CD14-positive monocyte (primary cell): ENCODE data around the gene NYAP1. TPM values are rescaled to one million over a fixed set of nuclear protein-coding genes. Genes with fewer than 3 reads are reported as not detected.

Source experiments
- DNase-seq, 3 donors: peaks; one replicate each; pipeline ENCODE4 v3.0.0-alpha.2; 2011 to 2022
- H2AFZ ChIP-seq: 2 replicates; pipeline ENCODE4 v1.6.0; 2012; ENCODE audit warnings: mild to moderate bottlenecking, low read depth, low read length, inconsistent platforms; ENCODE audit not compliant: insufficient read depth, poor library complexity, severe bottlenecking
- H3K27ac ChIP-seq, 2 donors: 1 replicate in 1 of 2; 2 replicates in 1 of 2; pipeline ENCODE4 v1.5.1; 2012 to 2013; ENCODE audit warnings: low read length in 2 of 2, control low read depth in 1 of 2, inconsistent platforms in 1 of 2, low read depth in 1 of 2, mild to moderate bottlenecking in 1 of 2
- H3K27me3 ChIP-seq, 2 donors: one replicate each; pipeline versions ENCODE4 v1.6.0 to v1.6.1; 2011 to 2013; ENCODE audit warnings: low read length in 2 of 2; ENCODE audit not compliant: control insufficient read depth in 2 of 2, insufficient read depth in 2 of 2
- H3K36me3 ChIP-seq, 2 donors: replicated peaks in 1 of 2; 1 replicate in 1 of 2; 2 replicates in 1 of 2; pipeline versions ENCODE4 v1.5.1 to v1.6.1; 2012 to 2013; ENCODE audit warnings: low read length in 2 of 2, control low read depth in 1 of 2, inconsistent platforms in 1 of 2, mild to moderate bottlenecking in 1 of 2; ENCODE audit not compliant: insufficient read depth in 2 of 2, control insufficient read depth in 1 of 2
- H3K4me1 ChIP-seq, 2 donors: 1 replicate in 1 of 2; 2 replicates in 1 of 2; pipeline versions ENCODE4 v1.5.1 to v1.6.1; 2012 to 2013; ENCODE audit warnings: low read length in 2 of 2, control low read depth in 1 of 2, inconsistent platforms in 1 of 2, mild to moderate bottlenecking in 1 of 2, moderate library complexity in 1 of 2; ENCODE audit not compliant: insufficient read depth in 2 of 2, control insufficient read depth in 1 of 2
- H3K4me2 ChIP-seq: replicated peaks from 2 replicates; pipeline ENCODE3; 2012; ENCODE audit warnings: low read length, moderate library complexity, mild to moderate bottlenecking; ENCODE audit not compliant: poor library complexity, severe bottlenecking; ENCODE audit errors: extremely low read depth
- H3K4me3 ChIP-seq, 3 experiments: fragments of 200-600 bp in 1 of 3; sonication (generic) in 1 of 3; replicated peaks in 1 of 3; 1 replicate in 2 of 3; 2 replicates in 1 of 3; pipeline ENCODE4 v1.5.1; 2011 to 2013; ENCODE audit warnings: low read length in 3 of 3, mild to moderate bottlenecking in 3 of 3, control low read depth in 2 of 3, low read depth in 2 of 3, inconsistent platforms in 1 of 3, moderate library complexity in 1 of 3
- H3K79me2 ChIP-seq: 2 replicates; pipeline ENCODE4 v1.6.0; 2012; ENCODE audit warnings: mild to moderate bottlenecking, control low read depth, inconsistent platforms, low read length, moderate library complexity; ENCODE audit not compliant: insufficient read depth
- H3K9ac ChIP-seq: 2 replicates; pipeline ENCODE4 v1.6.0; 2017; ENCODE audit warnings: low read length, mild to moderate bottlenecking; ENCODE audit not compliant: insufficient read depth, poor library complexity, severe bottlenecking
- H3K9me3 ChIP-seq, 2 donors: replicated peaks in 1 of 2; 1 replicate in 1 of 2; 2 replicates in 1 of 2; pipeline versions ENCODE4 v1.5.1 to v1.6.1; 2012 to 2013; ENCODE audit warnings: low read length in 2 of 2, control low read depth in 1 of 2; ENCODE audit not compliant: control insufficient read depth in 1 of 2, insufficient read depth in 1 of 2
- H4K20me1 ChIP-seq: 2 replicates; pipeline ENCODE4 v1.6.0; 2012; ENCODE audit warnings: mild to moderate bottlenecking, low read length, control low read depth, moderate library complexity; ENCODE audit not compliant: insufficient read depth
- H3K27ac Mint-ChIP-seq, 7 donors: one replicate each; pipeline ENCODE4 v1.8.0; 2020; ENCODE audit warnings: mild to moderate bottlenecking in 7 of 7, mixed read lengths in 7 of 7, moderate library complexity in 6 of 7, inconsistent platforms in 2 of 7
- H3K27me3 Mint-ChIP-seq, 3 donors: one replicate each; pipeline ENCODE4 v1.8.0; 2021 to 2022; ENCODE audit warnings: low read depth in 3 of 3, mild to moderate bottlenecking in 3 of 3, mixed read lengths in 3 of 3, moderate library complexity in 3 of 3, inconsistent platforms in 1 of 3
- H3K36me3 Mint-ChIP-seq, 2 donors: one replicate each; pipeline ENCODE4 v1.8.0; 2020; ENCODE audit warnings: mixed read lengths in 2 of 2, inconsistent platforms in 1 of 2, mild to moderate bottlenecking in 1 of 2
- H3K4me1 Mint-ChIP-seq: one replicate; pipeline ENCODE4 v1.8.0; 2020; ENCODE audit warnings: mild to moderate bottlenecking, mixed read lengths
- H3K4me3 Mint-ChIP-seq, 2 donors: one replicate each; pipeline ENCODE4 v1.8.0; 2020; ENCODE audit warnings: mild to moderate bottlenecking in 2 of 2, mixed read lengths in 2 of 2, moderate library complexity in 1 of 2
- H3K9me3 Mint-ChIP-seq, 7 donors: one replicate each; pipeline ENCODE4 v1.8.0; 2020 to 2022; ENCODE audit warnings: mixed read lengths in 7 of 7, mild to moderate bottlenecking in 6 of 7, moderate library complexity in 6 of 7, inconsistent platforms in 2 of 7
- WGBS: methylation state at CpG from one replicate; pipeline ENCODE4 v1.1.5; 2013; ENCODE audit warnings: missing lambda C conversion rate; ENCODE audit not compliant: insufficient coverage; 5-methylcytosine and 5-hydroxymethylcytosine counted together
- intact Hi-C, 2 donors: fragments of 100-400 bp; cut with micrococcal nuclease; formaldehyde crosslinking; loops; one replicate each; pipeline versions ENCODE4 v1.15.0 to v1.15.1; 2023
- polyA plus RNA-seq, 3 donors: library from polyadenylated mRNA; depleted of rRNA in 1 of 3; unstranded in 2 of 3; stranded (reverse) in 1 of 3; fragments of 300-500 nt in 2 of 3; fragments of >200 nt in 1 of 3; fragmentation: Illumina TruSeq in 2 of 3; gene quantifications; 1 replicate in 2 of 3; 2 replicates in 1 of 3; pipeline ENCODE4 v1.2.3, GENCODE V29; 2012 to 2021
- TF ChIP-seq, protein P1 (sequence below): fragments of 200-600 bp; IDR thresholded peaks from one replicate; pipeline ENCODE4 v1.8.0; 2022; ENCODE audit warnings: antibody characterized with exemption, mild to moderate bottlenecking

Gene NYAP1
- polyA plus RNA-seq, 3 donors, result not detected

- H3K9ac ChIP-seq, result no peak overlapping the region
- TF ChIP-seq, protein P1, sequence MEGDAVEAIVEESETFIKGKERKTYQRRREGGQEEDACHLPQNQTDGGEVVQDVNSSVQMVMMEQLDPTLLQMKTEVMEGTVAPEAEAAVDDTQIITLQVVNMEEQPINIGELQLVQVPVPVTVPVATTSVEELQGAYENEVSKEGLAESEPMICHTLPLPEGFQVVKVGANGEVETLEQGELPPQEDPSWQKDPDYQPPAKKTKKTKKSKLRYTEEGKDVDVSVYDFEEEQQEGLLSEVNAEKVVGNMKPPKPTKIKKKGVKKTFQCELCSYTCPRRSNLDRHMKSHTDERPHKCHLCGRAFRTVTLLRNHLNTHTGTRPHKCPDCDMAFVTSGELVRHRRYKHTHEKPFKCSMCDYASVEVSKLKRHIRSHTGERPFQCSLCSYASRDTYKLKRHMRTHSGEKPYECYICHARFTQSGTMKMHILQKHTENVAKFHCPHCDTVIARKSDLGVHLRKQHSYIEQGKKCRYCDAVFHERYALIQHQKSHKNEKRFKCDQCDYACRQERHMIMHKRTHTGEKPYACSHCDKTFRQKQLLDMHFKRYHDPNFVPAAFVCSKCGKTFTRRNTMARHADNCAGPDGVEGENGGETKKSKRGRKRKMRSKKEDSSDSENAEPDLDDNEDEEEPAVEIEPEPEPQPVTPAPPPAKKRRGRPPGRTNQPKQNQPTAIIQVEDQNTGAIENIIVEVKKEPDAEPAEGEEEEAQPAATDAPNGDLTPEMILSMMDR, result no peak
- no peak for DNase-seq
- H4K20me1 ChIP-seq, result no peaks in the 10 kb centered on the region
- H3K4me2 ChIP-seq, result peak overlapping the region; percentile 56
- Mint-ChIP-seq H3K4me1 (peaks cover 13% of the 10 kb centered on the region), H3K4me3 (peak overlapping the region; percentile 86 to 91), H3K27me3 (peaks cover 0 to 7% (median under 1%) of the 10 kb centered on the region in 3 donors), H3K9me3 (no peaks in the 10 kb centered on the region), H3K27ac (peak overlapping the region in 6 of 7 donors; percentile 1 to 81 (median 40)), H3K36me3 (no peaks in the 10 kb centered on the region)
- intact Hi-C loops, result loop anchor here in 1 of 2 donors (2.0 to 5.0 kb wide), 2 partner anchors 49 to 74 kb away; partner anchors contain the start of genes FBXO24, LRCH4 and MOSPD3
- H3K27me3 ChIP-seq, result no peaks in the 10 kb centered on the region
- H2AFZ ChIP-seq, result peak overlapping the region; percentile 14
- H3K9me3 ChIP-seq, result no peaks in the 10 kb centered on the region
- peaks cover 3% of the 10 kb centered on the region for H3K79me2 ChIP-seq
- no peaks in the 10 kb centered on the region for H3K36me3 ChIP-seq
- H3K4me3 ChIP-seq, result peak overlapping the region in 1 of 3 experiments; percentile 85
- peaks cover 14 to 18% of the 10 kb centered on the region in 2 donors for H3K4me1 ChIP-seq
- 0% methylated on average over 5 of the region's 8 CpGs for WGBS
- peak overlapping the region in 1 of 2 donors; percentile 58 for H3K27ac ChIP-seq
Measured at GRCh38 chr7:100538348-100538653, 54.6 kb downstream of the NYAP1 start.

DNA sequence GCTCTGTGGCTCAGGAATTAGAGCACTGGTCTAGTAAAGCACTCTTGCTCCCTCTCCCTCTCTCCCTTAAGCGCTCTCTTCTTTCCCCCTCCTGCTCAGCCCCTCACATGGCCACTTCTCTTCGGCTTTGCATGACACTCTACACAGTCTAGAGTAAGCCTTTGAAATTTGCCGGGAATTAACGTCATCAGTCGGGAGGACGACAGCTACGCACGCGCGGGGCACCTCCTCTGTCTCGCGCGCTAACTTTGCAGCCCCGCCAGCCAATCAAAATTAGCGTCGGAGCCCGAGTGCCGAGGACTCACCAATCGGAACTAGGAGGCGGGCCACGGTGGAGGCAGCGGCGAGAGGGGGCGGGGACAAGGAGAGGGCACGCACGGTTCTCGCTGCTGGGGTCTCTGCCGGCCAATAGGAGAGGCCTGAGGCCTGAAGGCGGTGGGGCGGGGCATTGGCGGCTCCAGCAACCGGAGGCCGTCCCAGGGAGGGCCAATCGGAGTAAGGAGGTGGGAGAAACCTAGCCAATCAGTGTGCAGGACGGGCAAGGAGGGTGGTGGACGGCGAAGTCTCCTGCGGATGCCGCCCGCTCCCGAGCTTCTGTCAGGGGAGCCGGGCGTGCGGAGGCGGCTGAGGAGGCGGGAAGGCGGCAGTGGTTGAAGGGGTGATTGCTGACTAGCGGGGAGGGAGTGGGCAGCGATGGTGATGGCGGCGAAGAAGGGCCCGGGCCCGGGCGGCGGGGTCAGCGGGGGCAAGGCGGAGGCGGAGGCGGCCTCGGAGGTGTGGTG, 55.1 kb downstream of the NYAP1 start, which contains the start of gene AGFG2:
Gene AGFG2, plus strand, starts transcription at position 550 of the 782 bp plus-strand sequence. Its CDS starts 144 bp downstream, at position 694.
- 0% methylated on average over 60 of the region's 60 CpGs for WGBS
- intact Hi-C loops, result loop anchor here in 1 of 2 donors (2.0 to 5.0 kb wide), 2 partner anchors 48 to 74 kb away; partner anchors contain the start of genes FBXO24, LRCH4 and MOSPD3

More for the DNA sequence above, 55.1 kb downstream of the NYAP1 start, which contains the start of gene AGFG2:
- Mint-ChIP-seq H3K4me1 (peaks cover 13% of the 10 kb centered on the region), H3K9me3 (no peaks in the 10 kb centered on the region), H3K27me3 (peaks cover 0 to 5% (median 0%) of the 10 kb centered on the region in 3 donors), H3K36me3 (no peaks in the 10 kb centered on the region), H3K4me3 (peak within 1 kb of the TSS; percentile 91 to 96), H3K27ac (peak within 1 kb of the TSS in 6 of 7 donors; percentile 24 to 89 (median 60))
- H3K27ac ChIP-seq, result peak within 1 kb of the TSS in 1 of 2 donors; percentile 58
- no peaks in the 10 kb centered on the region for H3K27me3 ChIP-seq
- peak; percentile 99 to 100 (median 99) for DNase-seq
- H2AFZ ChIP-seq, result peak within 1 kb of the TSS; percentile 96
- H3K4me1 ChIP-seq, result peaks cover 14 to 18% of the 10 kb centered on the region in 2 donors
- no peaks in the 10 kb centered on the region for H3K36me3 ChIP-seq
- no peaks in the 10 kb centered on the region for H3K9me3 ChIP-seq
- TF ChIP-seq, protein P1, result no peak
- peak within 1 kb of the TSS; percentile 61 for H3K9ac ChIP-seq
- H3K4me2 ChIP-seq, result peak within 1 kb of the TSS; percentile 93
- peak within 1 kb of the TSS; percentile 56 to 85 (median 57) for H3K4me3 ChIP-seq
- H4K20me1 ChIP-seq, result no peaks in the 10 kb centered on the region
- peaks cover 3% of the 10 kb centered on the region for H3K79me2 ChIP-seq
